Esophagus muscularis mucosa (tissue), 4 donors: ENCODE measurements around the gene TMEM271. TPM values are rescaled to one million over a fixed set of nuclear protein-coding genes. Genes with fewer than 3 reads are reported as not detected.

Source experiments
- DNase-seq: peaks from one replicate; pipeline ENCODE4 v3.0.0-alpha.2; 2017; ENCODE audit errors: extremely low spot score
- H3K27ac ChIP-seq, 4 donors: fragments of 200-600 bp; sonication (generic); replicated peaks in 1 of 4; 1 replicate in 3 of 4; 2 replicates in 1 of 4; pipeline ENCODE4 v1.5.1; 2016 to 2019; ENCODE audit warnings: mild to moderate bottlenecking in 1 of 4
- H3K27me3 ChIP-seq, 4 donors: fragments of 200-600 bp; sonication (generic); one replicate each; pipeline versions ENCODE4 v1.5.1 to v1.6.0; 2016 to 2019
- H3K36me3 ChIP-seq, 4 donors: fragments of 200-600 bp; sonication (generic); one replicate each; pipeline ENCODE4 v1.5.1; 2016 to 2019
- H3K4me1 ChIP-seq, 4 donors: fragments of 200-600 bp; sonication (generic); one replicate each; pipeline ENCODE4 v1.5.1; 2016 to 2019
- H3K4me3 ChIP-seq, 4 donors: fragments of 200-600 bp; sonication (generic); 1 replicate in 2 of 4; 2 replicates in 2 of 4; pipeline ENCODE4 v1.5.1; 2016 to 2019; ENCODE audit warnings: mild to moderate bottlenecking in 4 of 4, moderate library complexity in 1 of 4
- H3K9me3 ChIP-seq, 4 donors: fragments of 200-600 bp; sonication (generic); 1 replicate in 3 of 4; 2 replicates in 1 of 4; pipeline ENCODE4 v1.5.1; 2016 to 2019
- CTCF ChIP-seq, 3 experiments: fragments of 200-600 bp in 2 of 3; fragments of 450-650 bp in 1 of 3; sonication (generic) in 2 of 3; IDR thresholded peaks; one replicate each; pipeline ENCODE4 v1.5.1; 2017 to 2019; ENCODE audit warnings: antibody characterized with exemption in 3 of 3, mild to moderate bottlenecking in 2 of 3, moderate library complexity in 1 of 3
- EP300 ChIP-seq: sonication (generic); formaldehyde crosslinking; IDR thresholded peaks from one replicate; pipeline ENCODE4 v1.6.1; 2017; ENCODE audit warnings: antibody characterized with exemption
- POLR2A ChIP-seq: fragments of 450-650 bp; IDR thresholded peaks from one replicate; pipeline ENCODE4 v1.6.1; 2017; ENCODE audit warnings: antibody characterized with exemption, moderate library complexity, mild to moderate bottlenecking, low read depth
- POLR2AphosphoS5 ChIP-seq, 2 donors: sonication (generic); formaldehyde crosslinking; IDR thresholded peaks; one replicate each; pipeline ENCODE4 v1.6.1; 2017; ENCODE audit warnings: antibody characterized with exemption in 2 of 2
- WGBS: methylation state at CpG from one replicate; pipeline ENCODE4 v1.1.5; 2018; 5-methylcytosine and 5-hydroxymethylcytosine counted together
- intact Hi-C: fragments of 100-400 bp; cut with DNase I; formaldehyde crosslinking; loops from one replicate; pipeline ENCODE4 v1.15.1; 2023
- total RNA-seq, 4 donors: library from RNA; depleted of rRNA; stranded (reverse); fragments of >200 nt; gene quantifications; one replicate each; pipeline versions ENCODE4 v1.1.0 to v1.2.1, GENCODE V29; 2016

Gene TMEM271
- total RNA-seq, 4 donors from 2014 or later = 0.19 to 0.34 TPM; not detected in 2

- peaks cover 0 to 72% (median 0%) of the 10 kb centered on the region in 4 donors for H3K27me3 ChIP-seq
- H3K9me3 ChIP-seq = no peaks in the 10 kb centered on the region
- no peak for DNase-seq
- intact Hi-C loops = no loop called here
- no peak overlapping the region for H3K27ac ChIP-seq
- H3K4me3 ChIP-seq = no peak overlapping the region
- 76% methylated on average over 9 of the region's 11 CpGs for WGBS
- TF ChIP-seq CTCF (IDR thresholded peaks at IDR 0.05) = no peak
- TF ChIP-seq POLR2A = no peak
- TF ChIP-seq EP300 = no peak
- no peak for TF ChIP-seq POLR2AphosphoS5 (IDR thresholded peaks at IDR 0.05)
- H3K4me1 ChIP-seq = no peaks in the 10 kb centered on the region
- no peaks in the 10 kb centered on the region for H3K36me3 ChIP-seq
Observed at GRCh38 chr4:620201-620600, 44.1 kb upstream of the TMEM271 start.

- 64% methylated on average over 15 of the region's 18 CpGs for WGBS
- intact Hi-C loops = no loop called here
- TF ChIP-seq POLR2A (no peak), POLR2AphosphoS5 (IDR thresholded peaks at IDR 0.05) (no peak), CTCF (IDR thresholded peaks at IDR 0.05) (no peak), EP300 (no peak)
- Histone ChIP-seq H3K4me3 (no peak overlapping the region), H3K27me3 (peaks cover 0 to 53% (median 0%) of the 10 kb centered on the region in 4 donors), H3K9me3 (no peaks in the 10 kb centered on the region), H3K36me3 (no peaks in the 10 kb centered on the region), H3K4me1 (no peaks in the 10 kb centered on the region), H3K27ac (no peak overlapping the region)
- DNase-seq = no peak
Observed at GRCh38 chr4:617644-618641, 41.8 kb upstream of the TMEM271 start.

- H3K4me3 ChIP-seq = no peak overlapping the region
- peaks cover 0 to 61% (median 0%) of the 10 kb centered on the region in 4 donors for H3K27me3 ChIP-seq
- TF ChIP-seq EP300 = no peak
- no peak for TF ChIP-seq POLR2A
- no peak for TF ChIP-seq CTCF (IDR thresholded peaks at IDR 0.05)
- TF ChIP-seq POLR2AphosphoS5 (IDR thresholded peaks at IDR 0.05) = no peak
- no peak overlapping the region for H3K27ac ChIP-seq
- intact Hi-C loops = no loop called here
- no peaks in the 10 kb centered on the region for H3K9me3 ChIP-seq
- H3K36me3 ChIP-seq = no peaks in the 10 kb centered on the region
- DNase-seq = no peak
- WGBS = 97% methylated on average over 18 of the region's 27 CpGs
- no peaks in the 10 kb centered on the region for H3K4me1 ChIP-seq
Observed at GRCh38 chr4:616911-617643, 41.0 kb upstream of the TMEM271 start.

- Histone ChIP-seq H3K4me1 (no peaks in the 10 kb centered on the region), H3K27me3 (peaks cover 0 to 66% (median 0%) of the 10 kb centered on the region in 4 donors), H3K9me3 (no peaks in the 10 kb centered on the region), H3K27ac (no peak overlapping the region), H3K4me3 (no peak overlapping the region), H3K36me3 (no peaks in the 10 kb centered on the region)
- 45% methylated on average over 1 of the region's 1 CpG for WGBS
- DNase-seq = no peak
- intact Hi-C loops = no loop called here
- TF ChIP-seq EP300 = no peak
- no peak for TF ChIP-seq CTCF (IDR thresholded peaks at IDR 0.05)
- TF ChIP-seq POLR2AphosphoS5 (IDR thresholded peaks at IDR 0.05) = no peak
- no peak for TF ChIP-seq POLR2A
Observed at GRCh38 chr4:616091-616490, 40.0 kb upstream of the TMEM271 start.
